Heart left ventricle (tissue), 16 donors: ENCODE results near the gene TIFAB. TPM values are rescaled to one million over a fixed set of nuclear protein-coding genes. Genes with fewer than 3 reads are reported as not detected.

Experiments used
- ATAC-seq, 4 donors: fragments of 200-7000 bp; cut with Tn5 transposase; one replicate each; pipeline ENCODE4 v1.9.1; 2020 to 2022; ENCODE audit warnings: moderate library complexity in 4 of 4, mild to moderate bottlenecking in 3 of 4, moderate number of reproducible peaks in 1 of 4
- DNase-seq, 5 donors: peaks; one replicate each; pipeline ENCODE4 v3.0.0-alpha.2; 2020
- H3K27ac ChIP-seq, 12 donors: fragments of 200-600 bp; sonication (generic) in 4 of 12; one replicate each; pipeline versions ENCODE4 v1.5.0 to v1.8.0; 2016 to 2022; ENCODE audit warnings: mild to moderate bottlenecking in 2 of 12
- H3K27me3 ChIP-seq, 9 donors: fragments of 200-600 bp; sonication (generic) in 2 of 9; one replicate each; pipeline versions ENCODE4 v1.5.1 to v1.8.0; 2016 to 2022; ENCODE audit warnings: mild to moderate bottlenecking in 3 of 9
- H3K36me3 ChIP-seq, 9 donors: fragments of 200-600 bp; sonication (generic) in 2 of 9; one replicate each; pipeline versions ENCODE4 v1.5.0 to v1.8.0; 2018 to 2022; ENCODE audit warnings: mild to moderate bottlenecking in 2 of 9
- H3K4me1 ChIP-seq, 12 donors: fragments of 200-600 bp; sonication (generic) in 4 of 12; one replicate each; pipeline versions ENCODE4 v1.5.0 to v1.8.0; 2016 to 2022; ENCODE audit warnings: mild to moderate bottlenecking in 3 of 12
- H3K4me3 ChIP-seq, 12 donors: fragments of 200-600 bp; sonication (generic) in 4 of 12; one replicate each; pipeline versions ENCODE4 v1.5.0 to v1.8.0; 2017 to 2022; ENCODE audit warnings: mild to moderate bottlenecking in 9 of 12, moderate library complexity in 4 of 12
- H3K9me3 ChIP-seq, 12 donors: fragments of 200-600 bp; sonication (generic) in 4 of 12; one replicate each; pipeline versions ENCODE4 v1.5.0 to v1.8.0; 2016 to 2022; ENCODE audit warnings: mild to moderate bottlenecking in 1 of 12
- POLR2A ChIP-seq, 2 donors: fragments of 450-650 bp; IDR thresholded peaks; one replicate each; pipeline ENCODE4 v1.6.1; 2017; ENCODE audit warnings: antibody characterized with exemption in 2 of 2, mild to moderate bottlenecking in 2 of 2, moderate library complexity in 2 of 2
- WGBS, 4 donors: extraction: QIAGEN DNeasy Blood & Tissue Kit in 2 of 4; methylation state at CpG; one replicate each; pipeline versions ENCODE4 v1.1.5 to v1.1.7; 2013 to 2018; 5-methylcytosine and 5-hydroxymethylcytosine counted together
- intact Hi-C, 10 donors: fragments of 100-400 bp; cut with DNase I; formaldehyde crosslinking; loops; one replicate each; pipeline versions ENCODE4 v1.11.1 to v1.14.2; 2022
- polyA plus RNA-seq, 2 donors: library from polyadenylated mRNA; stranded (reverse); fragments of 200-250 nt; gene quantifications; one replicate each; pipeline ENCODE4 v1.2.3, GENCODE V29; 2013
- total RNA-seq, 9 donors: library from RNA; depleted of rRNA in 2 of 9; stranded (reverse); fragments of >200 nt in 2 of 9; fragmentation: NEBNext Ultra II Directional in 3 of 9; extraction: Animal tissue kit (Norgen Biotek cat#: 25700) in 3 of 9; gene quantifications; one replicate each; pipeline versions ENCODE4 v1.1.0 to v1.2.4, GENCODE V29; 2016 to 2023
- TF ChIP-seq, protein P1 (sequence below), 12 donors: fragments of 200-600 bp; sonication (generic) in 4 of 12; IDR thresholded peaks; one replicate each; pipeline versions ENCODE4 v1.5.0 to v1.8.0; 2018 to 2022; ENCODE audit warnings: antibody characterized with exemption in 12 of 12, mild to moderate bottlenecking in 5 of 12
- donor health status: ischemic (EF 13 %, LVEDD 7.1; RV severe dilation, severe dysfunction).
- donor health status: healthy with polysubstance abuse.
- donor health status: DM: no; HTN: yes; CAD: no.
- donor health status: DM: no; HTN: no; CAD: no.
- donor health status: ischemic (EF 25% LVEDD 6.9; RV normal size, moderate dysfunction).
- donor health status: ischemic (EF 25% LVEDD 5.7; RV mildly dilated, moderate dysfunction).
- donor health status: healthy.
- donor health status: DM: yes; HTN: yes; CAD: no.
- donor health status: ischemic (EF 35%, LVEDD 5.7; RV mildly dilated, moderate dysfunction).
- donor health status: nonischemic (EF 11% LVEDD 7.7; RV severe dilation, severe dysfunction).
- donor health status: DM: yes; HTN: yes; CAD: no.
- donor health status: PGD.
- donor health status: ischemic (EF 29% LVEDD 5.4; RV normal size, mild dysfunction).
- donor health status: nonischemic (EF 23%, LVEDD 6.1; RV moderate dilation, normal function).

Gene TIFAB
- total and polyA plus RNA-seq, 11 donors, result 0.01 to 1.3 (median 0.38) TPM; not detected in 7

DNA sequence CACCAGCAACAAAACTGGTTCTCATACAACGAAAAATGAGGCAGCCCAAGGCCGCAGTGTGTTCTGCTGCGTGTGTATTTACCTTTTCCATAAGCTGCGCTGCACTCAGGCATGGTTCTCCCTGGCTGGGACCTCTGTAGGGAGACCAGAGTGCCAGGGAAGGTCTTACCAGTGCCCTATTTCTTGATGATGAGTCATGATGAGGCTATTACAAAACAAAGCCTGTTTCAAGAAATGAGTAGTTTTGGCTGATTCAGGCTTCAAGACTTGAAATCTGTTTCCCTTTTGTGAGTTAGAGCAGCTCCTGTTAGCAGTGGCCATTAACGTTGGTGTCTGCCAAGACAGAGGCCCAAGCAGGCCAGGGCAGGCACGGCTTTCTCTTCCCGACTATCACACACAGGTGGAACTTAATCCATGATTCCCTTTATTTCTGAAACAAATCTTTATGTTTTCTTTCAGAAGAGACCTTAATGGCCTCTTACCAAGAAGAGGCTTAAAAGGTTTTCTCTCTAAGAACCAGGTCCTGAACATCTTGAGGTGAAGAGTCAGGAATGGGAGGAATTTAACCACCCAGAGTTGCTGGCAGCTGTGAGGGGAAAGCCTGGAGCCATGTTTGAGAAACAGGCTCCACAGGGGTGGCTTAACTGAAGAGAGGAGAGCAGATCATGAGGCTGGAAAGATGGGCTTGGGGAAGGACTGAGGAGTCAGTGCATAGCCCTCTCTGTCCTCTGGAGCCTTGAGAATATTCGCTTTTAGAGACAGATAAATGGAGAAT, 41.4 kb upstream of the TIFAB start:
- H3K4me3 ChIP-seq, result no peak overlapping the region
- no peak for TF ChIP-seq POLR2A (IDR thresholded peaks at IDR 0.05)
- TF ChIP-seq, protein P1, sequence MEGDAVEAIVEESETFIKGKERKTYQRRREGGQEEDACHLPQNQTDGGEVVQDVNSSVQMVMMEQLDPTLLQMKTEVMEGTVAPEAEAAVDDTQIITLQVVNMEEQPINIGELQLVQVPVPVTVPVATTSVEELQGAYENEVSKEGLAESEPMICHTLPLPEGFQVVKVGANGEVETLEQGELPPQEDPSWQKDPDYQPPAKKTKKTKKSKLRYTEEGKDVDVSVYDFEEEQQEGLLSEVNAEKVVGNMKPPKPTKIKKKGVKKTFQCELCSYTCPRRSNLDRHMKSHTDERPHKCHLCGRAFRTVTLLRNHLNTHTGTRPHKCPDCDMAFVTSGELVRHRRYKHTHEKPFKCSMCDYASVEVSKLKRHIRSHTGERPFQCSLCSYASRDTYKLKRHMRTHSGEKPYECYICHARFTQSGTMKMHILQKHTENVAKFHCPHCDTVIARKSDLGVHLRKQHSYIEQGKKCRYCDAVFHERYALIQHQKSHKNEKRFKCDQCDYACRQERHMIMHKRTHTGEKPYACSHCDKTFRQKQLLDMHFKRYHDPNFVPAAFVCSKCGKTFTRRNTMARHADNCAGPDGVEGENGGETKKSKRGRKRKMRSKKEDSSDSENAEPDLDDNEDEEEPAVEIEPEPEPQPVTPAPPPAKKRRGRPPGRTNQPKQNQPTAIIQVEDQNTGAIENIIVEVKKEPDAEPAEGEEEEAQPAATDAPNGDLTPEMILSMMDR (IDR thresholded peaks at IDR 0.05), result no peak
- H3K4me1 ChIP-seq, result peaks cover 0 to 29% (median 16%) of the 10 kb centered on the region in 12 donors
- DNase-seq (no peak), ATAC-seq (peak in 1 of 4 donors; percentile 38)
- 70 to 83% (median 80%) methylated on average over 8 of the region's 8 CpGs for WGBS, 4 donors
- no peaks in the 10 kb centered on the region for H3K36me3 ChIP-seq
- no peak overlapping the region for H3K27ac ChIP-seq
- H3K27me3 ChIP-seq, result peaks cover 13 to 85% (median 53%) of the 10 kb centered on the region in 9 donors
- intact Hi-C loops, result no loop called here
- no peaks in the 10 kb centered on the region for H3K9me3 ChIP-seq

- ATAC-seq (no peak), DNase-seq (no peak)
- H3K27me3 ChIP-seq, result peaks cover 21 to 93% (median 59%) of the 10 kb centered on the region in 9 donors
- no peak for TF ChIP-seq POLR2A (IDR thresholded peaks at IDR 0.05)
- TF ChIP-seq, protein P1 (IDR thresholded peaks at IDR 0.05), result no peak
- no peaks in the 10 kb centered on the region for H3K9me3 ChIP-seq
- H3K27ac ChIP-seq, result no peak overlapping the region
- H3K36me3 ChIP-seq, result no peaks in the 10 kb centered on the region
- H3K4me3 ChIP-seq, result no peak overlapping the region
- peaks cover 0 to 32% (median 18%) of the 10 kb centered on the region in 12 donors for H3K4me1 ChIP-seq
- intact Hi-C loops, result no loop called here
- WGBS, 4 donors, result 47 to 56% (median 53%) methylated on average over 3 of the region's 3 CpGs
Observed at GRCh38 chr5:135492319-135492626, 40.1 kb upstream of the TIFAB start.

DNA sequence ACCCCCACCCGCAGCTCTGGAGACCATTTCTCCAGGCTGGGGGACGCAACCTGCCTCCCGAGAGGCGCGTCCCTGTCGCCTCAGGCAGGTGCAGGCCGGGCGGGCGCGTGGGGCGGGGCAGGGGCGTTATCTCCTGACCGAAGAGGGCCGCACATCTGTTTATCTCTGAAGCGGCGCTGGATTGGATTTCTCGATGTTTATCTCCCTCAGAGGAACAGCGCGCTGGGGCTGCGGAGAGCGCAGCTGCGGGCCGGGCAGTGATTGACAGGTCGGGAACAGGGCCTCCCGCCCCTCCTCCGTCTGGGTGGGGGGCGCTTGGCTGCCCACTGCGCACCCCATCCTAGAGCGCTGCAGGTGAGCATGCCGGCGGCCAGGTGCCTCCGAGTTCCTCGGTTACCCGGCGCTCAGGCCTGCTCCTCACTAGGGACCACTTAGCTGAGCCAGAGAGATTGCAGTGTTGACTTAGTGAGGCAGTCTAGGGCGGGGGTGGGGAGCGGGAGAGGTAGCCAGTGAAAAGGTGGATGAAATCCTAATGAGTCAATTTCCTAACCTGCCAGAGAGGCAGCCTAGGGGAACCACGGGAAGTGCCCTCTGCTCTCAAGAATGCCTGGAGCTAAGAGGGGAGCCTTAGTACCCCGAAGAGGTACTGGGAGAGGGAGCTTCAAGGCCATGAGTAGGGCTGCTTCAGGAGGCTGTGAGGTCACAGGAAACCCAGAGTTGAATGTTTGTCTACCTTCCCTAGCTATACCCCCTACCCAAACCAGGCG, 39.6 kb upstream of the TIFAB start:
- H3K4me1 ChIP-seq, result peaks cover 0 to 32% (median 18%) of the 10 kb centered on the region in 12 donors
- DNase-seq, result no peak

More for the DNA sequence above, 39.6 kb upstream of the TIFAB start:
- WGBS, 4 donors, result 6 to 14% (median 10%) methylated on average over 26 to 40 of the region's 40 CpGs
- no peak for ATAC-seq
- no peaks in the 10 kb centered on the region for H3K9me3 ChIP-seq
- intact Hi-C loops, result no loop called here
- H3K4me3 ChIP-seq, result no peak overlapping the region
- no peak for TF ChIP-seq POLR2A (IDR thresholded peaks at IDR 0.05)
- TF ChIP-seq, protein P1 (IDR thresholded peaks at IDR 0.05), result no peak
- peaks cover 24 to 94% (median 61%) of the 10 kb centered on the region in 9 donors for H3K27me3 ChIP-seq
- no peaks in the 10 kb centered on the region for H3K36me3 ChIP-seq
- H3K27ac ChIP-seq, result no peak overlapping the region
